ENCODE data around the gene PAN2. TPM values are rescaled to one million over a fixed set of nuclear protein-coding genes. Genes with fewer than 3 reads are reported as not detected.
A peak's percentile ranks its signal among the peaks of the same experiment; 100 is the strongest.

PAN2 gene
- total and polyA plus RNA-seq, 2 experiments from 2014 or later: 63.1 to 72.7 TPM

DNA sequence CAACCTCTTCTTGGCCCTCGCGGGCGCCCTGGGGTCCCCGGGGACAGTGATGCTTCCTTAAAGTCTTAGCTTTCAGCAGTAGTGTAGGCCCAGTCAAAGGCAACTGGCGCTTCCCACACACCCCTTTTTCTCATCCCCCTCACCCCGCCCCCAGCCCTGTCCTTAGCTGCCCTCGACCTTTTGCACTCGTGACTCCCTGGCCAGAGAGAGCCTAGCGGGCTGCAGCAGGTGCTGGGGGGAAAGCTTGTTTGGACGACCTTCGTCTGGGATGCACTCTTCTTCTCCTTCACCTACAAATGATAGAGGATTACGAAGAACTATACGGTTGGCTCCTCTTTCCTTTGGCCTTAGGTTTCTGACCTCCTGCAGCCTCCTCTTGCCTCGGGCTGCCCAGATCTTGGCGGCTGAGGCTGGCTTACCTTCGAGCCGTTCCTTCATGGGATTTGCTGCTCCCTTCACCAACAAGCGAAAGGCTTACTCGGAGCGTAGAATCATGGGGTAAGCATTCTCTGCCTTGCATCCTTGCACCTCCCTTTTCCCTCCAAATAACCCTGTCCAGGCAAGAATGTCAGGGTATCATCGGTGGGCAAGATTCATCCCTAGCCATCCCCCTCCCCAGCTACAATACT is 66.2 kb downstream of the PAN2 start:
- Histone ChIP-seq H3K27ac (peak overlapping the region; percentile 83), H3K4me1 (ENCODE audit: low read depth) (peaks cover 18% of the 10 kb centered on the region), H3K9me3 (ENCODE audit: low read depth) (no peaks in the 10 kb centered on the region), H3K27me3 (no peaks in the 10 kb centered on the region), H3K36me3 (peaks cover 13% of the 10 kb centered on the region), H3K4me3 (peak overlapping the region; percentile 63)
- DNase-seq (ENCODE audit: low read depth in 1 of 2, low spot score in 1 of 2): peak in 1 of 2 donors; percentile 46
- TF ChIP-seq, protein P1, sequence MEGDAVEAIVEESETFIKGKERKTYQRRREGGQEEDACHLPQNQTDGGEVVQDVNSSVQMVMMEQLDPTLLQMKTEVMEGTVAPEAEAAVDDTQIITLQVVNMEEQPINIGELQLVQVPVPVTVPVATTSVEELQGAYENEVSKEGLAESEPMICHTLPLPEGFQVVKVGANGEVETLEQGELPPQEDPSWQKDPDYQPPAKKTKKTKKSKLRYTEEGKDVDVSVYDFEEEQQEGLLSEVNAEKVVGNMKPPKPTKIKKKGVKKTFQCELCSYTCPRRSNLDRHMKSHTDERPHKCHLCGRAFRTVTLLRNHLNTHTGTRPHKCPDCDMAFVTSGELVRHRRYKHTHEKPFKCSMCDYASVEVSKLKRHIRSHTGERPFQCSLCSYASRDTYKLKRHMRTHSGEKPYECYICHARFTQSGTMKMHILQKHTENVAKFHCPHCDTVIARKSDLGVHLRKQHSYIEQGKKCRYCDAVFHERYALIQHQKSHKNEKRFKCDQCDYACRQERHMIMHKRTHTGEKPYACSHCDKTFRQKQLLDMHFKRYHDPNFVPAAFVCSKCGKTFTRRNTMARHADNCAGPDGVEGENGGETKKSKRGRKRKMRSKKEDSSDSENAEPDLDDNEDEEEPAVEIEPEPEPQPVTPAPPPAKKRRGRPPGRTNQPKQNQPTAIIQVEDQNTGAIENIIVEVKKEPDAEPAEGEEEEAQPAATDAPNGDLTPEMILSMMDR (IDR thresholded peaks at IDR 0.05; ENCODE audit: low read depth, low read length): no peak

DNA sequence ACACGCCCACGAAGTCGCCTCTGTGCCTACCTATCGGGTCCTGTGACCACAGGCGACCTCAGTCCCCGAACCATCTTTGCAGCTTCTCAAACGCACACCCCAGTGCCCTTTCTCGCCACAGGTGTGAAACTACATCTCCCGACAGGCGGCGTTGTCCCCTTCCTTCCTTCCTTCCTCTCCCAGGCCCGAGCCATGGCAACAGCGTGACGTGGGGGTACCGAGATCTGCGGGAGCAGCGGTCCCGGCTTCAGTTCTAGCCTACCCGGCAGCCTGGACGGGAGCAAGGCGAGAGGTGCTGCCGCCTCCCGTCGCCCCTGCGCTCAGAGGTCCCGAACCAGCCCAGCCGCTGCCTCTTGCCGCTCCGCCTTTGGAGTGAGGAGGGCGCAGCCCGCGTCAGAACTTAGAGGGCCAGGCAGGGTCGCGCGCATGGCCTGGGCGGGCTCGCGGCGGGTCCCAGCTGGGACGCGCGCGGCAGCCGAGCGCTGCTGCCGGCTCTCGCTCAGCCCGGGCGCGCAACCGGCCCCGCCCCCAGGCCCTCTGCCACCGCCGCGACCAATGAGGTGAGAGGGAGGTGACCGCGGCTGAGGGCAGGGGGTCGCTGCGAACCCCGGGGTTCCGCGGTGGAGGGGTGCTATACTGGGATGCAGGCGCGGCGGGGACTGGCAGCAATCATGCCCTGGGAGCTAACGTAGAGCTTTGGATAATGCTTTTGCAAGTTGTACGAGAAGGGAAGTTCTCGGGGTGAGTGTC is 66.9 kb downstream of the PAN2 start, which contains the start of gene COQ10A:
TSS of gene COQ10A (plus strand) at position 250 of the 750 bp plus-strand sequence. CDS start at position 427, 177 bp downstream.
- peak; percentile 88 to 93 for DNase-seq (ENCODE audit: low read depth in 1 of 2, low spot score in 1 of 2)
- peak within 1 kb of the TSS; percentile 83 for H3K27ac ChIP-seq

More for the DNA sequence above, 66.9 kb downstream of the PAN2 start, which contains the start of gene COQ10A:
- no peaks in the 10 kb centered on the region for H3K27me3 ChIP-seq
- H3K36me3 ChIP-seq: peaks cover 9% of the 10 kb centered on the region
- peak within 1 kb of the TSS; percentile 63 for H3K4me3 ChIP-seq
- H3K9me3 ChIP-seq (ENCODE audit: low read depth): no peaks in the 10 kb centered on the region
- TF ChIP-seq, protein P1 (IDR thresholded peaks at IDR 0.05; ENCODE audit: low read depth, low read length): peak; percentile 72
- peaks cover 18% of the 10 kb centered on the region for H3K4me1 ChIP-seq (ENCODE audit: low read depth)

Other genes with a start within 250 kb of the PAN2 start
- 166 and 235 TPM in 2 replicates for gene PA2G4, start 229.4 kb downstream of the PAN2 start, total RNA-seq
- 132 and 189 TPM in 2 replicates for gene PA2G4, start 229.4 kb downstream of the PAN2 start, polyA plus RNA-seq
- 1,416 and 2,307 TPM in 2 replicates for gene RPL41, start 217.4 kb downstream of the PAN2 start, total RNA-seq
- 2,144 and 2,427 TPM in 2 replicates for gene RPL41, start 217.4 kb downstream of the PAN2 start, polyA plus RNA-seq
- gene ZC3H10, start 215.7 kb downstream of the PAN2 start, total RNA-seq: 5.4 and 7.5 TPM in 2 replicates
- gene ZC3H10, start 215.7 kb downstream of the PAN2 start, polyA plus RNA-seq: 7.2 and 10.6 TPM in 2 replicates
- gene ESYT1, start 205.7 kb downstream of the PAN2 start, total RNA-seq: 103 and 107 TPM in 2 replicates
- 52.0 and 70.6 TPM in 2 replicates for gene ESYT1, start 205.7 kb downstream of the PAN2 start, polyA plus RNA-seq
- 218 and 293 TPM in 2 replicates for gene MYL6B, start 181.4 kb downstream of the PAN2 start, total RNA-seq
- 142 and 203 TPM in 2 replicates for gene MYL6B, start 181.4 kb downstream of the PAN2 start, polyA plus RNA-seq
- 2,618 and 4,325 TPM in 2 replicates for gene MYL6, start 175.6 kb downstream of the PAN2 start, total RNA-seq
- 3,866 and 6,680 TPM in 2 replicates for gene MYL6, start 175.6 kb downstream of the PAN2 start, polyA plus RNA-seq
- 69.7 and 94.2 TPM in 2 replicates for gene SMARCC2, start 144.5 kb downstream of the PAN2 start, total RNA-seq
- 79.6 and 104 TPM in 2 replicates for gene SMARCC2, start 144.5 kb downstream of the PAN2 start, polyA plus RNA-seq
- 37.2 and 55.7 TPM in 2 replicates for gene RNF41, start 112.1 kb downstream of the PAN2 start, total RNA-seq
- gene RNF41, start 112.1 kb downstream of the PAN2 start, polyA plus RNA-seq: 17.3 and 21.1 TPM in 2 replicates
- 14.8 and 32.0 TPM in 2 replicates for gene NABP2, start 109.7 kb downstream of the PAN2 start, total RNA-seq
- gene NABP2, start 109.7 kb downstream of the PAN2 start, polyA plus RNA-seq: 6.8 and 10.7 TPM in 2 replicates
- 0.67 TPM in 1 of 2 replicates, not detected in the other for gene SLC39A5, start 103.9 kb downstream of the PAN2 start, total RNA-seq
- gene SLC39A5, start 103.9 kb downstream of the PAN2 start, polyA plus RNA-seq: 1.0 TPM in 1 of 2 replicates, not detected in the other
- gene ANKRD52, start 75.6 kb downstream of the PAN2 start, total RNA-seq: 18.0 and 19.3 TPM in 2 replicates
- 34.9 and 37.7 TPM in 2 replicates for gene ANKRD52, start 75.6 kb downstream of the PAN2 start, polyA plus RNA-seq
- 40.3 and 53.6 TPM in 2 replicates for gene COQ10A, start 67.1 kb downstream of the PAN2 start, total RNA-seq
- gene COQ10A, start 67.1 kb downstream of the PAN2 start, polyA plus RNA-seq: 65.6 and 67.2 TPM in 2 replicates
- gene CS, start 33.7 kb downstream of the PAN2 start, total RNA-seq: 280 and 360 TPM in 2 replicates
- gene CS, start 33.7 kb downstream of the PAN2 start, polyA plus RNA-seq: 243 and 289 TPM in 2 replicates
- 85.3 and 107 TPM in 2 replicates for gene CNPY2, start 18.0 kb downstream of the PAN2 start, total RNA-seq
- gene CNPY2, start 18.0 kb downstream of the PAN2 start, polyA plus RNA-seq: 245 and 302 TPM in 2 replicates
- 0.63 TPM in 1 of 2 replicates, not detected in the other for gene IL23A, start 4.9 kb upstream of the PAN2 start, total RNA-seq
- 0.52 TPM in 1 of 2 replicates, not detected in the other for gene IL23A, start 4.9 kb upstream of the PAN2 start, polyA plus RNA-seq
- 59.4 and 78.7 TPM in 2 replicates for gene STAT2, start 26.1 kb upstream of the PAN2 start, total RNA-seq
- gene STAT2, start 26.1 kb upstream of the PAN2 start, polyA plus RNA-seq: 56.2 and 78.5 TPM in 2 replicates
- gene APOF, start 28.9 kb upstream of the PAN2 start, total RNA-seq: not detected in 2 replicates
- not detected in 2 replicates for gene APOF, start 28.9 kb upstream of the PAN2 start, polyA plus RNA-seq
- gene TIMELESS, start 115.4 kb upstream of the PAN2 start, total RNA-seq: 12.8 and 19.6 TPM in 2 replicates
- gene TIMELESS, start 115.4 kb upstream of the PAN2 start, polyA plus RNA-seq: 22.7 and 28.5 TPM in 2 replicates
- not detected in 2 replicates for gene MIP, start 120.7 kb upstream of the PAN2 start, total RNA-seq
- gene MIP, start 120.7 kb upstream of the PAN2 start, polyA plus RNA-seq: 0.29 and 1.4 TPM in 2 replicates
- 3.6 and 4.9 TPM in 2 replicates for gene SPRYD4, start 134.6 kb upstream of the PAN2 start, total RNA-seq
- gene SPRYD4, start 134.6 kb upstream of the PAN2 start, polyA plus RNA-seq: 4.4 and 5.3 TPM in 2 replicates
- gene GLS2, start 154.2 kb upstream of the PAN2 start, total RNA-seq: 1.3 and 1.4 TPM in 2 replicates
- 1.2 and 1.3 TPM in 2 replicates for gene GLS2, start 154.2 kb upstream of the PAN2 start, polyA plus RNA-seq
- gene RBMS2, start 187.8 kb upstream of the PAN2 start, total RNA-seq: 8.5 and 11.4 TPM in 2 replicates
- 13.1 and 14.6 TPM in 2 replicates for gene RBMS2, start 187.8 kb upstream of the PAN2 start, polyA plus RNA-seq

Data from cardiac muscle cell (in vitro differentiated cells and primary cell).